GM12865 (cell line): ENCODE results near the gene CHAF1A.

ENCODE experiments used
- DNase-seq: peaks from one replicate; pipeline ENCODE4 v3.0.0; 2010; ENCODE audit warnings: low read depth
- H3K4me3 ChIP-seq: 2 replicates; pipeline ENCODE4 v1.5.1; 2011; ENCODE audit warnings: mild to moderate bottlenecking, low read depth, low read length, control low read depth
- CTCF ChIP-seq: IDR thresholded peaks from 2 replicates; pipeline ENCODE4 v1.5.1; 2011; ENCODE audit warnings: low read length, control low read depth, low read depth, inconsistent platforms; ENCODE audit not compliant: insufficient read depth; ENCODE audit errors: missing control alignments

The CHAF1A gene

DNA sequence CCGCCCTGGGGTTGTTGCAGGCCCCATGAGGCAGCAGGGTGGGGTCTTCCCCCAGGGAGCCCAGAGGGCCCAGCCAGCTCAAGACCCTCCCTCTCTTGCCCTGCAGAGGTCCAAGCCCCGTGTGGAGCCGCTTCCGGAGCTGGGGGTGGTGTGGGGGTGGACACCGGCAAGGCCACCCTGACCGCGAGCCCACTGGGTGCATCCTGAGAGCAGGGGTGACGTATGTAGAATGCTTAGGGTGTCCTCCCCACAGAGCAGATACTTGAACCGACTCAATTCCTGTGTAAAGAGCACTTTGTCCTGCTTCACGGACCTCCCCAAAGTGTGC lies 40.3 kb downstream of the CHAF1A start:
- TF ChIP-seq CTCF = no peak
- DNase-seq = no peak

DNA sequence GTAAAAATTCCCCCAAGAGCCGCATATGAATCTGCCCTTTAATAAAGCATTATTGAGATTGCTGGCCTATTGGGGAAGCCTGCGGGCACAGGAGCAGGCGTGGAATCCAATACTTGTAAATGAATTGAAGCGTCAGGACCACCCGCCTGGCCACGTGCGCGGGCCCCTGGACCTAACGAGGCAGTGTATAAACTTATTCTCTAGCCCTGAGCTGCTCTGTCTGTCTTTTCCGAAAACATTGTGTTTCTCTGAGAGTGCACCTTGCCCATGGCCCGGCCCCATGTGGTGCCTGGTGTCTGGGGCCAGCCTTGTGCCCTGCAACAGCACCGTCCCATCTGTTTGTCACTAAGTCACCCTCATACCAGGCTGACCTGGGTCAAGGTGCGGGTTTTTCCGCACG lies 40.7 kb downstream of the CHAF1A start:
- TF ChIP-seq CTCF = no peak
- no peak overlapping the region for H3K4me3 ChIP-seq
- no peak for DNase-seq

More for the DNA sequence above, 40.3 kb downstream of the CHAF1A start:
- no peak overlapping the region for H3K4me3 ChIP-seq

GRCh38 chr19:4443966-4444764 lies 41.7 kb downstream of the CHAF1A start:
- no peak for TF ChIP-seq CTCF
- DNase-seq = no peak
- no peak overlapping the region for H3K4me3 ChIP-seq

GRCh38 chr19:4444765-4445741 lies 42.6 kb downstream of the CHAF1A start:
- H3K4me3 ChIP-seq = no peak overlapping the region

DNA sequence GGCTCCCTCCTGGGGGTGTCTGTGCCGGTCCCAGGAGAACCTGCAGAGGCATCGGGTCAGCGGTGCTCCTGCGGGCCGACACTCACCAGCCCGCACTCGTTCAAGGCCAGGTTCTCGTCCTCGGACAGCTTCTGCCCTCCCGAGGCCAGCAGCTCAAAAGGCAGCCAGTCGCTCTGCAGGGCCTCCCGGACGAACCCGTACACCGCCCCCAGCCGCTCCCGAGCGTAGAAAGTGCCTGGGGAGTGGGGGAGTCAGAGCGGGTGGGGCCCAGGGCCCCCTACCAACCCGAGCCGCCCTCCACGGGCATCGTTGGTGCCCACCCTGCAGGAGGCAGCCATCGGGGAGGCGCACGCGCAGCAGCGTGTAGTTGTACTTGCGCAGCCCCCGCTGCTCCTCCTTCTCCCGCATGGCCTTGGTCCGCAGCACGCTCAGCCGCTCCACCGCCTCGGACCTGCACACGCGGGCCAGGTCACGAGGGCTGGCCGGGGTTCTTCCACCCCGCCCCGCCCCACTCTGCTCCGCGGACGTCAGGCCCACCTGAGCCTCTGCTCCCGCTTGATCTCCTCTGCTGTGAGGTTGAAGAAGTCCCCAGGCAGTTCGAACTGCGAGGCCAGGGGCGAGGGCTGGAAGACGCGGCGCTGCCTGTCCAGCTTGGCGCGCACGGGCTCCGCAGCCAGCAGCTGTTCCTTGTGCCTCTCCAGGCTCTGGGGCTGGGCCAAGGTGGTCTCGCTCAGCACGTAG lies 43.7 kb downstream of the CHAF1A start:
- no peak for DNase-seq
- H3K4me3 ChIP-seq = no peak overlapping the region
- no peak for TF ChIP-seq CTCF

More at GRCh38 chr19:4444765-4445741, 42.6 kb downstream of the CHAF1A start:
- no peak for DNase-seq
- TF ChIP-seq CTCF = no peak

DNA sequence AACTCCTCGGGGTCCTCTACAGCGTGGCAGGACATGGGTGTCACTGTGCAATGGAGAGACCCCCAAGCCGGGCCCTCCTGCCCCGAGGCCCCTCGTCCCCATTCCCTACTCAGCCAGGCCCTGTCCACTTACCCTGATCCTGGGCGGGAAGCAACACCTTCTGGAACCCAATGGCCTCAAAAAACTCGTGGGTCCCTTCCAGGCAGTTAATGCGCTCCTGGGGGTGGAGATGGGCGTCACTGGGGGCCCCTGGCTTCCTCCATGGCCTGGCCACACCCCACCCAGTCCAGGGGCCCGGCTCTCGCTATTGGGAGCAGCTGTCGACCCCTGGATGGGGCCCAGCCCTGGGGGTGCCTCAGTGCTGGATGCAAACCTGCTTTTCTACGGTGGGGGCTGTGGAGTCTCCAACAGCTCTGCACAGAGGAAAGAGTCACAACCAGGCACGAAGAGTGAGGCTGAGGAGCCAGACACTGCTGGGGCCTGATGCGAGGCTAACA lies 44.3 kb downstream of the CHAF1A start:
- no peak for TF ChIP-seq CTCF
- H3K4me3 ChIP-seq = no peak overlapping the region
- no peak for DNase-seq
